CD4-positive, alpha-beta T cell (primary cell): ENCODE measurements around the gene CDH8. TPM values are rescaled to one million over a fixed set of nuclear protein-coding genes. Genes with fewer than 3 reads are reported as not detected.
"Not testable (repeated sequence)": the region's sequence is repeated elsewhere in the genome, so short reads cannot be mapped to it uniquely, and the experiment has no call there.

ENCODE experiments used
- ATAC-seq: fragments of 200-7000 bp; cut with Tn5 transposase; one replicate; pipeline ENCODE4 v1.10.0; 2022; ENCODE audit warnings: mild to moderate bottlenecking; ENCODE audit not compliant: poor library complexity
- CTCF ChIA-PET: fragments of 350-600 bp; sonication (Branson Sonifier 250); formaldehyde crosslinking; loops from one replicate; lab custom pipeline; 2021; ENCODE audit warnings: antibody characterized with exemption, inconsistent platforms; lab: Charles Lee
- POLR2A ChIA-PET: fragments of 350-600 bp; sonication (Branson Sonifier 250); formaldehyde crosslinking; loops from one replicate; lab custom pipeline; 2021; ENCODE audit warnings: antibody characterized with exemption, inconsistent platforms; lab: Charles Lee
- DNase-seq, 14 experiments: peaks; one replicate each; pipeline ENCODE4 v3.0.0-alpha.2; 2013 to 2020; ENCODE audit warnings: mixed read lengths in 2 of 14
- H3K27ac ChIP-seq, 2 donors: one replicate each; pipeline versions ENCODE4 v1.5.1 to v1.7.0; 2013; ENCODE audit warnings: low read length in 2 of 2, low read depth in 1 of 2, mild to moderate bottlenecking in 1 of 2
- H3K27me3 ChIP-seq, 2 experiments: 1 replicate in 1 of 2; 2 replicates in 1 of 2; pipeline versions ENCODE4 v1.6.1 to v1.7.0; 2013; ENCODE audit warnings: low read length in 2 of 2, control low read depth in 1 of 2, mild to moderate bottlenecking in 1 of 2, moderate library complexity in 1 of 2; ENCODE audit not compliant: insufficient read depth in 2 of 2, control insufficient read depth in 1 of 2
- H3K36me3 ChIP-seq: one replicate; pipeline ENCODE4 v1.6.1; 2013; ENCODE audit warnings: low read length, control low read depth; ENCODE audit not compliant: insufficient read depth
- H3K4me1 ChIP-seq: one replicate; pipeline ENCODE4 v1.6.1; 2013; ENCODE audit warnings: low read length, control low read depth; ENCODE audit not compliant: insufficient read depth
- H3K4me3 ChIP-seq: one replicate; pipeline ENCODE4 v1.5.1; 2013; ENCODE audit warnings: mild to moderate bottlenecking, low read length, moderate library complexity
- H3K9me3 ChIP-seq, 2 experiments: 1 replicate in 1 of 2; 2 replicates in 1 of 2; pipeline versions ENCODE4 v1.6.1 to v1.7.0; 2013; ENCODE audit warnings: low read length in 2 of 2, mild to moderate bottlenecking in 2 of 2, control low read depth in 1 of 2, moderate library complexity in 1 of 2; ENCODE audit not compliant: control insufficient read depth in 1 of 2, insufficient read depth in 1 of 2
- H3K27ac Mint-ChIP-seq: one replicate; pipeline ENCODE4 v1.8.0; 2020; ENCODE audit warnings: mixed read lengths
- H3K27me3 Mint-ChIP-seq: one replicate; pipeline ENCODE4 v1.8.0; 2021; ENCODE audit warnings: mixed read lengths
- H3K36me3 Mint-ChIP-seq: one replicate; pipeline ENCODE4 v1.8.0; 2021; ENCODE audit warnings: low read depth, mixed read lengths
- H3K4me1 Mint-ChIP-seq: one replicate; pipeline ENCODE4 v1.8.0; 2021; ENCODE audit warnings: low read depth, mixed read lengths
- H3K4me3 Mint-ChIP-seq: one replicate; pipeline ENCODE4 v1.8.0; 2020; ENCODE audit warnings: mild to moderate bottlenecking, mixed read lengths
- H3K9me3 Mint-ChIP-seq: one replicate; pipeline ENCODE4 v1.8.0; 2020; ENCODE audit warnings: mixed read lengths
- CTCF ChIP-seq: fragments of 200-600 bp; IDR thresholded peaks from one replicate; pipeline ENCODE4 v1.8.0; 2022; ENCODE audit warnings: antibody characterized with exemption, mild to moderate bottlenecking
- intact Hi-C, 2 experiments: fragments of 100-400 bp; cut with DNase I in 1 of 2; cut with micrococcal nuclease in 1 of 2; formaldehyde crosslinking; loops; one replicate each; pipeline versions ENCODE4 v1.15.1 to v1.9.0; 2023 to 2025; cut with DNase I, micrococcal nuclease
- total RNA-seq, 174 experiments: library from RNA in 2 of 174; stranded (reverse) in 2 of 174; gene quantifications; one replicate each; pipeline ENCODE4 v1.2.3 and lab custom pipeline; 2021 to 2026

Gene CDH8
- total RNA-seq, 2 experiments from 2014 or later: not detected

GRCh38 chr16:61721544-61721943, 314.7 kb downstream of the CDH8 start:
- TF ChIP-seq CTCF: no peak
- H3K9me3 ChIP-seq: peaks cover 0 to 11% of the 10 kb centered on the region in 2 experiments
- H3K36me3 ChIP-seq: no peaks in the 10 kb centered on the region
- no peaks in the 10 kb centered on the region for H3K27me3 ChIP-seq
- DNase-seq: no peak
- ChIA-PET CTCF (no interaction called here), POLR2A (no interaction called here)
- Mint-ChIP-seq H3K4me1 (no peaks in the 10 kb centered on the region), H3K27me3 (no peaks in the 10 kb centered on the region), H3K4me3 (no peak overlapping the region), H3K9me3 (peaks cover 14% of the 10 kb centered on the region), H3K36me3 (no peaks in the 10 kb centered on the region), H3K27ac (no peak overlapping the region)
- H3K4me3 ChIP-seq: no peak overlapping the region
- no peaks in the 10 kb centered on the region for H3K4me1 ChIP-seq
- H3K27ac ChIP-seq: no peak overlapping the region
- intact Hi-C loops: no loop called here
- no peak for ATAC-seq

- CTCF ChIA-PET: no interaction called here
- Mint-ChIP-seq H3K27me3 (no peaks in the 10 kb centered on the region), H3K36me3 (no peaks in the 10 kb centered on the region), H3K4me3 (no peak overlapping the region), H3K27ac (no peak overlapping the region), H3K4me1 (no peaks in the 10 kb centered on the region), H3K9me3 (peaks cover 8% of the 10 kb centered on the region)
- DNase-seq (no peak), ATAC-seq (no peak)
- H3K27me3 ChIP-seq: no peaks in the 10 kb centered on the region
- no peak overlapping the region for H3K4me3 ChIP-seq
- H3K36me3 ChIP-seq: no peaks in the 10 kb centered on the region
- intact Hi-C loops: no loop called here
- no peak overlapping the region for H3K27ac ChIP-seq
- peaks cover 0 to 14% of the 10 kb centered on the region in 2 experiments for H3K9me3 ChIP-seq
- no peak for TF ChIP-seq CTCF
- POLR2A ChIA-PET: no interaction called here
- no peaks in the 10 kb centered on the region for H3K4me1 ChIP-seq
Measured at GRCh38 chr16:61715393-61715792, 320.8 kb downstream of the CDH8 start.

GRCh38 chr16:61713787-61714186, 322.5 kb downstream of the CDH8 start:
- Mint-ChIP-seq H3K4me3 (no peak overlapping the region), H3K9me3 (peaks cover 5% of the 10 kb centered on the region), H3K4me1 (no peaks in the 10 kb centered on the region), H3K27me3 (no peaks in the 10 kb centered on the region), H3K27ac (no peak overlapping the region), H3K36me3 (no peaks in the 10 kb centered on the region)
- ATAC-seq (no peak), DNase-seq (no peak)
- POLR2A ChIA-PET: no interaction called here
- Histone ChIP-seq H3K4me1 (no peaks in the 10 kb centered on the region), H3K36me3 (no peaks in the 10 kb centered on the region), H3K27ac (no peak overlapping the region), H3K9me3 (peaks cover 0 to 14% of the 10 kb centered on the region in 2 experiments), H3K27me3 (no peaks in the 10 kb centered on the region), H3K4me3 (no peak overlapping the region)
- CTCF ChIA-PET: no interaction called here
- intact Hi-C loops: no loop called here
- TF ChIP-seq CTCF: no peak

GRCh38 chr16:61699640-61700039, 336.6 kb downstream of the CDH8 start:
- H3K4me3 ChIP-seq, POLR2A ChIA-PET, DNase-seq, CTCF ChIA-PET, H3K4me1 ChIP-seq, H3K27ac Mint-ChIP-seq, intact Hi-C loops, H3K4me3 Mint-ChIP-seq, H3K27ac ChIP-seq, H3K27me3 Mint-ChIP-seq, H3K36me3 ChIP-seq, H3K27me3 ChIP-seq, H3K4me1 Mint-ChIP-seq, H3K36me3 Mint-ChIP-seq, ATAC-seq: not testable (repeated sequence)
- peaks cover 13% of the 10 kb centered on the region for H3K9me3 Mint-ChIP-seq
- peaks cover 12 to 19% of the 10 kb centered on the region in 2 experiments for H3K9me3 ChIP-seq
